Tibial nerve (tissue), 4 donors: Measurements from ENCODE around the gene GPR35. TPM values are rescaled to one million over a fixed set of nuclear protein-coding genes. Genes with fewer than 3 reads are reported as not detected.

Experiments
- DNase-seq, 2 donors: peaks; one replicate each; pipeline ENCODE4 v3.0.0-alpha.2; 2019; ENCODE audit warnings: low spot score in 2 of 2
- H3K27ac ChIP-seq, 4 donors: fragments of 200-600 bp; sonication (generic) in 3 of 4; one replicate each; pipeline ENCODE4 v1.5.1; 2017 to 2019; ENCODE audit warnings: mild to moderate bottlenecking in 1 of 4
- H3K27me3 ChIP-seq, 2 donors: fragments of 200-600 bp; sonication (generic) in 1 of 2; one replicate each; pipeline versions ENCODE4 v1.5.1 to v1.6.0; 2017 to 2019
- H3K36me3 ChIP-seq, 3 donors: fragments of 200-600 bp; sonication (generic); one replicate each; pipeline ENCODE4 v1.5.1; 2018 to 2019
- H3K4me1 ChIP-seq, 4 donors: fragments of 200-600 bp; sonication (generic) in 3 of 4; one replicate each; pipeline ENCODE4 v1.5.1; 2017 to 2019
- H3K4me3 ChIP-seq, 4 donors: fragments of 200-600 bp; sonication (generic) in 3 of 4; one replicate each; pipeline ENCODE4 v1.5.1; 2017 to 2019; ENCODE audit warnings: mild to moderate bottlenecking in 1 of 4, moderate library complexity in 1 of 4
- H3K9me3 ChIP-seq, 4 donors: fragments of 200-600 bp; sonication (generic) in 3 of 4; one replicate each; pipeline ENCODE4 v1.5.1; 2017 to 2019
- CTCF ChIP-seq, 5 experiments: fragments of 200-600 bp in 3 of 5; fragments of 450-650 bp in 2 of 5; sonication (generic) in 3 of 5; IDR thresholded peaks; one replicate each; pipeline ENCODE4 v1.5.1; 2016 to 2019; ENCODE audit warnings: antibody characterized with exemption in 5 of 5, mild to moderate bottlenecking in 3 of 5, moderate library complexity in 2 of 5
- EP300 ChIP-seq, 2 donors: sonication (generic); formaldehyde crosslinking; IDR thresholded peaks; one replicate each; pipeline ENCODE4 v1.6.1; 2017; ENCODE audit warnings: antibody characterized with exemption in 2 of 2, mild to moderate bottlenecking in 1 of 2
- POLR2A ChIP-seq, 2 donors: fragments of 450-650 bp; IDR thresholded peaks; one replicate each; pipeline ENCODE4 v1.6.1; 2017; ENCODE audit warnings: antibody characterized with exemption in 2 of 2, mild to moderate bottlenecking in 2 of 2, moderate library complexity in 2 of 2
- WGBS, 2 donors: methylation state at CpG; one replicate each; pipeline ENCODE4 v1.1.5; 2018; 5-methylcytosine and 5-hydroxymethylcytosine counted together
- total RNA-seq, 4 donors: library from RNA; depleted of rRNA; stranded (reverse); fragments of >200 nt; gene quantifications; one replicate each; pipeline ENCODE4 v1.1.0, GENCODE V29; 2016

GPR35 gene
- total RNA-seq, 4 donors from 2014 or later = 0.90 to 8.2 (median 2.0) TPM

- no peak overlapping the region for H3K4me3 ChIP-seq
- H3K4me1 ChIP-seq = peaks cover 0 to 13% (median 5%) of the 10 kb centered on the region in 4 donors
- no peak overlapping the region for H3K27ac ChIP-seq
- H3K9me3 ChIP-seq = no peaks in the 10 kb centered on the region
- peaks cover 0 to 8% (median 0%) of the 10 kb centered on the region in 3 donors for H3K36me3 ChIP-seq
- 55 to 72% methylated on average over 23 to 35 of the region's 37 CpGs for WGBS, 2 donors
- no peak for TF ChIP-seq CTCF (IDR thresholded peaks at IDR 0.05)
- no peak for TF ChIP-seq EP300 (IDR thresholded peaks at IDR 0.05)
- TF ChIP-seq POLR2A (IDR thresholded peaks at IDR 0.05) = no peak
- no peak for DNase-seq
- no peaks in the 10 kb centered on the region for H3K27me3 ChIP-seq
Observed at GRCh38 chr2:240622531-240623235, 2.6 kb upstream of the GPR35 start.

GRCh38 chr2:240623531-240624010, 1.7 kb upstream of the GPR35 start:
- Histone ChIP-seq H3K36me3 (peaks cover 0 to 6% (median 0%) of the 10 kb centered on the region in 3 donors), H3K4me3 (no peak overlapping the region), H3K4me1 (peaks cover 0 to 13% (median 5%) of the 10 kb centered on the region in 4 donors), H3K27ac (no peak overlapping the region), H3K27me3 (no peaks in the 10 kb centered on the region), H3K9me3 (no peaks in the 10 kb centered on the region)
- TF ChIP-seq CTCF (IDR thresholded peaks at IDR 0.05) = no peak
- no peak for TF ChIP-seq EP300 (IDR thresholded peaks at IDR 0.05)
- no peak for TF ChIP-seq POLR2A (IDR thresholded peaks at IDR 0.05)
- DNase-seq = peak in 1 of 2 donors; percentile 4
- WGBS, 2 donors = 77 to 78% methylated on average over 9 of the region's 10 CpGs

- Histone ChIP-seq H3K36me3 (peaks cover 0 to 6% (median 0%) of the 10 kb centered on the region in 3 donors), H3K4me3 (no peak overlapping the region), H3K27me3 (no peaks in the 10 kb centered on the region), H3K27ac (no peak overlapping the region), H3K4me1 (peaks cover 0 to 13% (median 5%) of the 10 kb centered on the region in 4 donors), H3K9me3 (no peaks in the 10 kb centered on the region)
- 66 to 73% methylated on average over 21 to 24 of the region's 24 CpGs for WGBS, 2 donors
- DNase-seq = peak in 1 of 2 donors; percentile 10
- TF ChIP-seq EP300 (IDR thresholded peaks at IDR 0.05) (no peak), POLR2A (IDR thresholded peaks at IDR 0.05) (no peak), CTCF (IDR thresholded peaks at IDR 0.05) (no peak)
Observed at GRCh38 chr2:240624011-240624949, 1.0 kb upstream of the GPR35 start.

GRCh38 chr2:240626531-240627300, 1.4 kb downstream of the GPR35 start:
- Histone ChIP-seq H3K36me3 (peaks cover 0 to 12% (median 0%) of the 10 kb centered on the region in 3 donors), H3K9me3 (no peaks in the 10 kb centered on the region), H3K4me1 (peaks cover 0 to 13% (median 5%) of the 10 kb centered on the region in 4 donors), H3K27ac (peak overlapping the region in 1 of 4 donors; percentile 40), H3K27me3 (no peaks in the 10 kb centered on the region), H3K4me3 (no peak overlapping the region)
- DNase-seq = peak in 1 of 2 donors; percentile 10
- WGBS, 2 donors = 46 to 49% methylated on average over 18 to 19 of the region's 21 CpGs
- no peak for TF ChIP-seq EP300 (IDR thresholded peaks at IDR 0.05)
- no peak for TF ChIP-seq POLR2A (IDR thresholded peaks at IDR 0.05)
- no peak for TF ChIP-seq CTCF (IDR thresholded peaks at IDR 0.05)
